HUES64 (cell line): ENCODE measurements around the gene TMEM54.
"Not testable (repeated sequence)": the region's sequence is repeated elsewhere in the genome, so short reads cannot be mapped to it uniquely, and the experiment has no call there.

Source experiments
- H3K27ac ChIP-seq: 2 replicates; pipeline ENCODE4 v1.7.0; 2013; ENCODE audit warnings: low read depth, low read length, inconsistent platforms
- H3K27me3 ChIP-seq: 2 replicates; pipeline ENCODE4 v1.6.1; 2013; ENCODE audit warnings: mild to moderate bottlenecking, low read length; ENCODE audit not compliant: insufficient read depth
- H3K36me3 ChIP-seq: 2 replicates; pipeline ENCODE4 v1.6.1; 2013; ENCODE audit warnings: mild to moderate bottlenecking, low read length; ENCODE audit not compliant: insufficient read depth
- H3K4me1 ChIP-seq: 2 replicates; pipeline ENCODE4 v1.6.1; 2013; ENCODE audit warnings: mild to moderate bottlenecking, low read length, moderate library complexity; ENCODE audit not compliant: insufficient read depth
- H3K4me3 ChIP-seq: 2 replicates; pipeline ENCODE4 v1.5.1; 2013; ENCODE audit warnings: mild to moderate bottlenecking, low read length, moderate library complexity
- H3K9ac ChIP-seq: 2 replicates; pipeline ENCODE4 v1.6.1; 2013; ENCODE audit warnings: mild to moderate bottlenecking, low read depth, low read length
- H3K9me3 ChIP-seq: 2 replicates; pipeline ENCODE4 v1.6.1; 2013; ENCODE audit warnings: low read depth, low read length; ENCODE audit not compliant: insufficient read depth
- WGBS: fragments of 150-250, 120-280 bp; methylation state at CpG from one replicate; pipeline ENCODE4 v1.1.7; 2013; ENCODE audit warnings: missing lambda C conversion rate; 5-methylcytosine and 5-hydroxymethylcytosine counted together

Gene TMEM54

GRCh38 chr1:32919811-32920733 is 18.9 kb upstream of the TMEM54 start:
- no peaks in the 10 kb centered on the region for H3K9me3 ChIP-seq
- WGBS = 89% methylated on average over 11 of the region's 11 CpGs
- no peak overlapping the region for H3K4me3 ChIP-seq
- no peaks in the 10 kb centered on the region for H3K4me1 ChIP-seq
- no peak overlapping the region for H3K9ac ChIP-seq
- no peak overlapping the region for H3K27ac ChIP-seq
- H3K36me3 ChIP-seq = no peaks in the 10 kb centered on the region
- peaks cover 28% of the 10 kb centered on the region for H3K27me3 ChIP-seq

GRCh38 chr1:32918179-32918578 is 17.0 kb upstream of the TMEM54 start:
- 57% methylated on average over 1 of the region's 1 CpG for WGBS
- peaks cover 9% of the 10 kb centered on the region for H3K27me3 ChIP-seq
- H3K27ac ChIP-seq = no peak overlapping the region
- no peak overlapping the region for H3K4me3 ChIP-seq
- no peaks in the 10 kb centered on the region for H3K9me3 ChIP-seq
- no peaks in the 10 kb centered on the region for H3K36me3 ChIP-seq
- H3K4me1 ChIP-seq = no peaks in the 10 kb centered on the region
- H3K9ac ChIP-seq = no peak overlapping the region

GRCh38 chr1:32917521-32917920 is 16.3 kb upstream of the TMEM54 start:
- WGBS = 78% methylated on average over 7 of the region's 7 CpGs
- Histone ChIP-seq H3K4me3 (no peak overlapping the region), H3K9ac (no peak overlapping the region), H3K9me3 (no peaks in the 10 kb centered on the region), H3K27me3 (peaks cover 3% of the 10 kb centered on the region), H3K4me1 (no peaks in the 10 kb centered on the region), H3K36me3 (no peaks in the 10 kb centered on the region), H3K27ac (no peak overlapping the region)

- Histone ChIP-seq H3K27ac (no peak overlapping the region), H3K9ac (no peak overlapping the region), H3K27me3 (no peaks in the 10 kb centered on the region; the same call in 1 of the 2 replicates), H3K4me3 (no peak overlapping the region), H3K9me3 (no peaks in the 10 kb centered on the region), H3K36me3 (no peaks in the 10 kb centered on the region), H3K4me1 (no peaks in the 10 kb centered on the region)
- WGBS = 93% methylated on average over 10 of the region's 12 CpGs
Observed at GRCh38 chr1:32915766-32916706, 14.8 kb upstream of the TMEM54 start.

GRCh38 chr1:32910319-32910718 is 9.1 kb upstream of the TMEM54 start:
- H3K27me3 ChIP-seq = no peaks in the 10 kb centered on the region; the same call in 1 of the 2 replicates

GRCh38 chr1:32907435-32907834 is 6.2 kb upstream of the TMEM54 start:
- H3K36me3 ChIP-seq = no peaks in the 10 kb centered on the region
- H3K4me1 ChIP-seq = no peaks in the 10 kb centered on the region
- no peak overlapping the region for H3K27ac ChIP-seq
- H3K9me3 ChIP-seq = no peaks in the 10 kb centered on the region
- no peak overlapping the region for H3K4me3 ChIP-seq
- H3K9ac ChIP-seq = no peak overlapping the region
- 64% methylated on average over 4 of the region's 4 CpGs for WGBS
- H3K27me3 ChIP-seq = peaks cover 8% of the 10 kb centered on the region

More at GRCh38 chr1:32910319-32910718, 9.1 kb upstream of the TMEM54 start:
- no peaks in the 10 kb centered on the region for H3K4me1 ChIP-seq
- no peak overlapping the region for H3K9ac ChIP-seq
- WGBS = 94% methylated on average over 2 of the region's 5 CpGs
- no peak overlapping the region for H3K27ac ChIP-seq
- no peaks in the 10 kb centered on the region for H3K36me3 ChIP-seq
- no peaks in the 10 kb centered on the region for H3K9me3 ChIP-seq
- H3K4me3 ChIP-seq = no peak overlapping the region

- WGBS = 89% methylated on average over 7 of the region's 7 CpGs
- Histone ChIP-seq H3K9ac (no peak overlapping the region), H3K36me3 (no peaks in the 10 kb centered on the region), H3K4me1 (no peaks in the 10 kb centered on the region), H3K4me3 (no peak overlapping the region), H3K9me3 (no peaks in the 10 kb centered on the region), H3K27me3 (peaks cover 16% of the 10 kb centered on the region), H3K27ac (no peak overlapping the region)
Observed at GRCh38 chr1:32906654-32907053, 5.5 kb upstream of the TMEM54 start.

- WGBS = 82% methylated on average over 10 of the region's 10 CpGs
- H3K36me3 ChIP-seq, H3K9me3 ChIP-seq, H3K4me3 ChIP-seq, H3K4me1 ChIP-seq, H3K27ac ChIP-seq, H3K9ac ChIP-seq: not testable (repeated sequence)
- H3K27me3 ChIP-seq = peaks cover 25% of the 10 kb centered on the region
Observed at GRCh38 chr1:32905588-32905987, 4.4 kb upstream of the TMEM54 start.

- Histone ChIP-seq H3K4me1 (no peaks in the 10 kb centered on the region), H3K9me3 (no peaks in the 10 kb centered on the region), H3K27me3 (peaks cover 33% of the 10 kb centered on the region), H3K36me3 (no peaks in the 10 kb centered on the region), H3K4me3 (no peak overlapping the region), H3K9ac (no peak overlapping the region), H3K27ac (no peak overlapping the region)
- 85% methylated on average over 2 of the region's 2 CpGs for WGBS
Observed at GRCh38 chr1:32904797-32905196, 3.6 kb upstream of the TMEM54 start.

GRCh38 chr1:32903991-32904785 is 3.0 kb upstream of the TMEM54 start:
- Histone ChIP-seq H3K9ac (no peak overlapping the region), H3K4me1 (no peaks in the 10 kb centered on the region), H3K36me3 (no peaks in the 10 kb centered on the region), H3K27ac (no peak overlapping the region), H3K9me3 (no peaks in the 10 kb centered on the region), H3K27me3 (peaks cover 39% of the 10 kb centered on the region), H3K4me3 (no peak overlapping the region)
- WGBS = 88% methylated on average over 3 of the region's 3 CpGs
